Stimulated activated CD8-positive, alpha-beta memory T cell treated with anti-CD3 and anti-CD28 coated beads, Interleukin-12 subunit alpha, Interleukin-12 subunit beta, amount 100 ng/mL, for 24 hours (primary cell): ENCODE measurements around the gene TPPP3.

Experiments
- DNase-seq: peaks from one replicate; pipeline ENCODE4 v3.0.0-alpha.2; 2020; ENCODE audit errors: extremely low read depth

TPPP3 gene

GRCh38 chr16:67405336-67405735 lies 12.0 kb upstream of the TPPP3 start:
- DNase-seq = no peak

GRCh38 chr16:67404740-67405226 lies 11.5 kb upstream of the TPPP3 start:
- DNase-seq = no peak

- DNase-seq = no peak
These were observed 10.8 kb upstream of the TPPP3 start for GRCh38 chr16:67403976-67404555.

GRCh38 chr16:67400901-67401300 lies 7.6 kb upstream of the TPPP3 start:
- DNase-seq = no peak

GRCh38 chr16:67399749-67400704 lies 6.7 kb upstream of the TPPP3 start:
- DNase-seq = no peak

GRCh38 chr16:67399218-67399733 lies 6.0 kb upstream of the TPPP3 start:
- DNase-seq = no peak

- DNase-seq = no peak
These were observed 5.4 kb upstream of the TPPP3 start for GRCh38 chr16:67398546-67399217.

GRCh38 chr16:67397812-67398545 lies 4.7 kb upstream of the TPPP3 start:
- no peak for DNase-seq

- no peak for DNase-seq
These were observed 3.9 kb upstream of the TPPP3 start for GRCh38 chr16:67397036-67397801.

- no peak for DNase-seq
These were observed 3.1 kb upstream of the TPPP3 start for GRCh38 chr16:67396159-67397035.

GRCh38 chr16:67395458-67396158 lies 2.3 kb upstream of the TPPP3 start:
- DNase-seq = no peak

- DNase-seq = no peak
These were observed 1.8 kb upstream of the TPPP3 start for GRCh38 chr16:67395105-67395457.

- DNase-seq = no peak
These were observed 1.1 kb upstream of the TPPP3 start for GRCh38 chr16:67394155-67395104.

- DNase-seq = no peak
These were observed 473 bp upstream of the TPPP3 start for GRCh38 chr16:67393788-67394154.

- no peak for DNase-seq
These were observed 818 bp downstream of the TPPP3 start for GRCh38 chr16:67392301-67393059.

GRCh38 chr16:67391424-67392300 lies 1.6 kb downstream of the TPPP3 start:
- no peak for DNase-seq
